HepG2 (cell line): ENCODE results near the gene TAF11. TPM values are rescaled to one million over a fixed set of nuclear protein-coding genes. Genes with fewer than 3 reads are reported as not detected.
A peak's percentile ranks its signal among the peaks of the same experiment; 100 is the strongest.

ENCODE experiments used
- ATAC-seq: fragments of 200-7000 bp; cut with Tn5 transposase; 3 replicates; pipeline ENCODE4 v1.9.1; 2020; ENCODE audit warnings: mild to moderate bottlenecking, moderate library complexity
- BruUV-seq: library from RNA; stranded (reverse); fragments of 400-500 nt; replicated peaks from 2 replicates; lab custom pipeline; 2021; lab: Mats Ljungman, UMichigan
- CTCF ChIA-PET: fragments of 300-600 bp; formaldehyde crosslinking; extraction: SDS; loops from one replicate; lab custom pipeline; 2021; ENCODE audit warnings: low total read pairs, inconsistent platforms, low intra/inter-chr PET ratio; lab: Yijun Ruan, JAX
- POLR2A ChIA-PET: fragments of 350-600 bp; sonication (Branson Sonifier 250); formaldehyde crosslinking; loops from one replicate; lab custom pipeline; 2020; ENCODE audit warnings: antibody characterized with exemption, inconsistent platforms; lab: Yijun Ruan, JAX
- DNase-seq: peaks from one replicate; pipeline ENCODE4 v3.0.0-alpha.2; 2015; ENCODE audit warnings: low spot score
- FAIRE-seq: peaks from 3 replicates; lab custom pipeline; 2011; peaks lifted over from hg19 to GRCh38; lab: Jason Lieb, UNC
- H2AFZ ChIP-seq: one replicate; pipeline ENCODE4 v1.6.1; 2011; ENCODE audit warnings: low read length, inconsistent platforms
- H3K27ac ChIP-seq: fragments of 300-600 bp; 3 replicates; pipeline ENCODE4 v1.8.0; 2011; ENCODE audit warnings: mixed run types, mild to moderate bottlenecking, mixed read lengths, low read length, inconsistent platforms; ENCODE audit not compliant: insufficient read depth; ENCODE audit errors: extremely low read length
- H3K27me3 ChIP-seq, 2 experiments: fragments of 200-600 bp in 1 of 2; 2 replicates in 1 of 2; 3 replicates in 1 of 2; pipeline versions ENCODE4 v1.6.0 to v1.8.0; 2011; ENCODE audit warnings: low read length in 2 of 2, mild to moderate bottlenecking in 2 of 2, moderate library complexity in 2 of 2, inconsistent platforms in 1 of 2; ENCODE audit not compliant: insufficient read depth in 2 of 2, control insufficient read depth in 1 of 2
- H3K36me3 ChIP-seq, 2 experiments: fragments of 200-600 bp in 1 of 2; replicated peaks in 1 of 2; 2 replicates in 1 of 2; 3 replicates in 1 of 2; pipeline versions ENCODE4 v1.5.1 to v1.8.0; 2011; ENCODE audit warnings: low read length in 2 of 2, inconsistent platforms in 1 of 2; ENCODE audit not compliant: insufficient read depth in 2 of 2, control insufficient read depth in 1 of 2
- H3K4me1 ChIP-seq: 2 replicates; pipeline ENCODE4 v1.5.1; 2012; ENCODE audit warnings: low read length, inconsistent platforms; ENCODE audit not compliant: insufficient read depth
- H3K4me2 ChIP-seq: 2 replicates; pipeline ENCODE4 v1.6.0; 2011; ENCODE audit warnings: low read depth, low read length, inconsistent platforms
- H3K4me3 ChIP-seq, 3 experiments: fragments of 200-600 bp in 1 of 3; sonication (generic), shearing (Covaris generic) in 1 of 3; replicated peaks in 1 of 3; 2 replicates each; pipeline ENCODE4 v1.5.1; 2011 to 2016; ENCODE audit warnings: low read length in 3 of 3, inconsistent platforms in 2 of 3, low read depth in 2 of 3, mild to moderate bottlenecking in 2 of 3, control low read depth in 1 of 3, mixed read lengths in 1 of 3; ENCODE audit not compliant: insufficient read depth in 1 of 3
- H3K79me2 ChIP-seq: one replicate; pipeline ENCODE4 v1.6.1; 2011; ENCODE audit warnings: low read length, inconsistent platforms; ENCODE audit not compliant: insufficient read depth
- H3K9ac ChIP-seq: 2 replicates; pipeline ENCODE4 v1.6.0; 2011; ENCODE audit warnings: mild to moderate bottlenecking, low read depth, low read length, inconsistent platforms; ENCODE audit not compliant: insufficient read depth
- H3K9me3 ChIP-seq: 2 replicates; pipeline ENCODE4 v1.5.1; 2012; ENCODE audit warnings: mild to moderate bottlenecking, low read length
- H4K20me1 ChIP-seq: 2 replicates; pipeline ENCODE4 v1.6.0; 2011; ENCODE audit warnings: inconsistent platforms, mild to moderate bottlenecking, low read length, moderate library complexity; ENCODE audit not compliant: insufficient read depth
- MNT ChIP-seq: fragments of 450-650 bp; IDR thresholded peaks from 2 replicates; pipeline ENCODE4 v1.6.1; 2016
- ZHX2 ChIP-seq, 2 experiments: sonication (generic) in 1 of 2; formaldehyde crosslinking in 1 of 2; IDR thresholded peaks; 2 replicates each; pipeline versions ENCODE4 v1.6.1 to v1.9.0; 2014 to 2022; ENCODE audit warnings: antibody characterized with exemption in 1 of 2, borderline replicate concordance in 1 of 2, inconsistent platforms in 1 of 2, low read depth in 1 of 2, missing genetic modification reagents in 1 of 2
- ZNF253 ChIP-seq: sonication (generic); formaldehyde crosslinking; IDR thresholded peaks from 2 replicates; pipeline ENCODE4 v1.8.0; 2022; ENCODE audit warnings: mild to moderate bottlenecking, missing genetic modification reagents, borderline replicate concordance
- WGBS: methylation state at CpG from one replicate; pipeline ENCODE4 v1.1.6; 2017; ENCODE audit warnings: low lambda C conversion rate; 5-methylcytosine and 5-hydroxymethylcytosine counted together
- in situ Hi-C: cut with HindIII; loops from 2 replicates; pipeline ENCODE4 v1.10.0; 2017; ENCODE audit warnings: low pct_unique_long_range_greater_than_20kb; ENCODE audit not compliant: extremely low pct_ligation_motif_present
- intact Hi-C: fragments of 100-400 bp; cut with micrococcal nuclease; formaldehyde crosslinking; loops from one replicate; pipeline ENCODE4 v1.10.0; 2022; ENCODE audit not compliant: unreplicated experiment
- polyA plus RNA-seq, 8 experiments: library from polyadenylated mRNA; depleted of rRNA in 3 of 8; stranded (reverse) in 7 of 8; unstranded in 1 of 8; fragments of >200 nt; fragmentation: Illumina TruSeq in 4 of 8; extraction: Trizol in 4 of 8; gene quantifications; 2 replicates each; pipeline versions ENCODE4 v1.2.1 to v1.2.3, GENCODE V29; 2011 to 2016; ENCODE audit warnings: low read depth in 4 of 8, missing spikeins in 1 of 8, mixed read lengths in 1 of 8; ENCODE audit not compliant: insufficient read depth in 1 of 8
- total RNA-seq, 5 experiments: library from RNA; depleted of rRNA; stranded (reverse); fragments of >200 nt; fragmentation: Illumina TruSeq; extraction: Trizol; gene quantifications; 2 replicates each; pipeline ENCODE4 v1.2.3, GENCODE V29; 2016; ENCODE audit warnings: low read depth in 1 of 5

The TAF11 gene
- total and polyA plus RNA-seq, 2 of the 13 experiments (the other 11 are each of a cell fraction or from before 2014, with no cell fraction given): 35.4 to 73.6 TPM

GRCh38 chr6:34928695-34929094, 40.9 kb upstream of the TAF11 start:
- POLR2A ChIA-PET: no interaction called here
- 95% methylated on average over 1 of the region's 1 CpG for WGBS
- no peak for ATAC-seq
- TF ChIP-seq MNT (peak; percentile 78), ZHX2 (IDR thresholded peaks at IDR 0.05; ENCODE audit: low read depth) (no peak), ZHX2 (CRISPR knock-in tag; IDR thresholded peaks at IDR 0.05; ENCODE audit: borderline replicate concordance) (no peak), ZNF253 (CRISPR knock-in tag) (no peak)
- TF ChIP-seq, all 625 proteins: peak for 1
- intact Hi-C loops (no loop called here), in situ Hi-C loops (no loop called here)
- BruUV-seq: no TSS peak
- Histone ChIP-seq H3K9me3 (no peaks in the 10 kb centered on the region), H3K4me3 (no peak overlapping the region), H3K79me2 (no peaks in the 10 kb centered on the region), H3K4me1 (peaks cover 23% of the 10 kb centered on the region), H3K27me3 (no peaks in the 10 kb centered on the region), H3K9ac (no peak overlapping the region), H2AFZ (no peak overlapping the region), H4K20me1 (no peaks in the 10 kb centered on the region), H3K27ac (no peak overlapping the region), H3K4me2 (no peak overlapping the region), H3K36me3 (no peaks in the 10 kb centered on the region)
- no peak for FAIRE-seq
- CTCF ChIA-PET: no interaction called here
- no peak for DNase-seq
